ENCODE measurements around the gene CHRDL2.

The CHRDL2 gene

GRCh38 chr11:74710281-74710938 lies 20.8 kb downstream of the CHRDL2 start:
- peak; percentile 61 for DNase-seq

GRCh38 chr11:74709175-74709574 lies 22.1 kb downstream of the CHRDL2 start:
- DNase-seq: no peak

GRCh38 chr11:74707602-74708510 lies 23.4 kb downstream of the CHRDL2 start:
- no peak for DNase-seq

GRCh38 chr11:74707182-74707581 lies 24.0 kb downstream of the CHRDL2 start:
- DNase-seq: no peak

- DNase-seq: no peak
These were observed 28.0 kb downstream of the CHRDL2 start for GRCh38 chr11:74703211-74703610.

GRCh38 chr11:74702383-74703007 lies 28.7 kb downstream of the CHRDL2 start:
- peak; percentile 74 for DNase-seq

GRCh38 chr11:74701351-74701750 lies 29.9 kb downstream of the CHRDL2 start:
- DNase-seq: no peak

GRCh38 chr11:74699615-74700396 lies 31.4 kb downstream of the CHRDL2 start:
- no peak for DNase-seq

GRCh38 chr11:74697722-74698121 lies 33.5 kb downstream of the CHRDL2 start:
- no peak for DNase-seq

- DNase-seq: peak; percentile 88
These were observed 34.1 kb downstream of the CHRDL2 start for GRCh38 chr11:74696939-74697675.

- no peak for DNase-seq
These were observed 34.7 kb downstream of the CHRDL2 start for GRCh38 chr11:74696500-74696899.

- DNase-seq: peak; percentile 23
These were observed 35.4 kb downstream of the CHRDL2 start for GRCh38 chr11:74695705-74696280.

GRCh38 chr11:74694136-74694930 lies 36.9 kb downstream of the CHRDL2 start:
- DNase-seq: peak; percentile 17

GRCh38 chr11:74693531-74693930 lies 37.7 kb downstream of the CHRDL2 start:
- DNase-seq: no peak

- no peak for DNase-seq
These were observed 39.5 kb downstream of the CHRDL2 start for GRCh38 chr11:74691755-74692154.

- DNase-seq: peak; percentile 32
These were observed 41.6 kb downstream of the CHRDL2 start for GRCh38 chr11:74689666-74690065.

- peak; percentile 56 for DNase-seq
These were observed 43.8 kb downstream of the CHRDL2 start for GRCh38 chr11:74687237-74688023.

- DNase-seq: peak; percentile 60
These were observed 44.4 kb downstream of the CHRDL2 start for GRCh38 chr11:74686792-74687191.

- no peak for DNase-seq
These were observed 45.3 kb downstream of the CHRDL2 start for GRCh38 chr11:74685905-74686304.

GRCh38 chr11:74685338-74685737 lies 45.9 kb downstream of the CHRDL2 start:
- DNase-seq: no peak
